HG03460 (cell line): ENCODE results near the gene POT1.
A peak's percentile ranks its signal among the peaks of the same experiment; 100 is the strongest.

ENCODE experiments used
- ATAC-seq: cut with Tn5 transposase; IDR thresholded peaks from one replicate; pipeline ENCODE4 v1.9.1; 2021; ENCODE audit not compliant: unreplicated experiment

Gene POT1

DNA sequence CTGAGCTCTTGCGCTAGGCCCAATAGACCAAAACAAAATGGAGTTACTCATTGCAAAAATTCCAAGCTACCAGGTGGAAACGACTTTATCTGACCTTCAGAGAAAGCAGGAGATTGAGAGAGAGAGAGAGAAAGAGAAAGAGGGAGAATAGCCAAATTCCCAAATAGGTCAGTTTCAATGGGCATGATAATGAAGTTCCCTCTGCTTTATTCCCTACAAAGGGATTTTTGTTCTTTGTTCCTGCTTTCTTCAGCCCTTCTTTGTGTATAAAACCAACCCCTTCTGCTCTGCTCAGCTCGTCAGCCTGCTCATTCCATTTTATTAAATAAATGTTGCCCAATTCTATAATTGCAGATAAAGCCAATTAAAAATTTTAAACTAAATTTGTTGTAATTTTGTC lies 119.0 kb downstream of the POT1 start:
- no peak for ATAC-seq

DNA sequence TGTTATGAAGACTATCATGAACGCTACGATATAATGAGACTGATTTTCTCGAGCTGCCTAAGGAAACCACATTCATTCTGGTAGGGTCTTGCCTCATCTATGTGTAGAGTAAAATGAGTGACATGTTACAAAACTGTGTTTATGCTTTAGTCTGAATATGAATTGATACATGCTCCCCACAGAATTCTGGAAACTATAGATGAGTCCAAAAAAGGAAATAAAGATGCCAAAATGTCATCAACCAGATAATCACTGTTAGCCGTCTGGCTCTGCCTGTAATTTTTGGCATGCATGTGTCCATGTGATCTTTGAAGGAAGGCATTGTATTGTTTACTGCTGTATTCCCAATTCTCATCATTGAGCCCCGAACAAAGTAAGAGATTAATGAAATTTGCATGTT lies 121.4 kb downstream of the POT1 start:
- no peak for ATAC-seq

DNA sequence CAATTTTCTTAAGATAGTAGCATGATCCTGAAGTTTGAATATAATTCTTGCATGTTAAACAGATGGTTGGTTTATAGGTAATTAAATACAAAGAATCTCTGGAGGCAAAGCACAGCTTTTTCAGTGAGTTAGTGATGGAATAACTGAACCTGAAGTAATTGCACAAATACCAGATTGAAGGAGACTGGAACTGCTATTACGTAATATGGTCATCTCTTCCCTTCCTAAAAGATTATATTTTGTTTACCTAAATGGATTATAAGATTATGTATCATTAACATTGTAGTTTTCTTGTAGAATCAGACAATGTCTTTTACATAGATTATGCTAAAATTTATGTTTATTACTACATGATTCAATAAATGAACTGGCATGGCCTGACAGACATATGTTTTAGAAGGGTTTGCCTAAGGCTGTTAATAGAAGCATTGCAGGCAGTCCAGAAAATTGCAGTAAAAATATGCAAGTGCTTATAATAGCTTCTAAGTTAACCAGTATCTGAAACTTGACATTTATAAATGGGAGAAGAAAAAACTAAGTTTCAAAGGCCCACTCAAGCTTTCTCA lies 128.2 kb downstream of the POT1 start:
- ATAC-seq = no peak

GRCh38 chr7:124800386-124800785 lies 129.2 kb downstream of the POT1 start:
- no peak for ATAC-seq

- no peak for ATAC-seq
Measured at GRCh38 chr7:124799448-124799847, 130.2 kb downstream of the POT1 start.

DNA sequence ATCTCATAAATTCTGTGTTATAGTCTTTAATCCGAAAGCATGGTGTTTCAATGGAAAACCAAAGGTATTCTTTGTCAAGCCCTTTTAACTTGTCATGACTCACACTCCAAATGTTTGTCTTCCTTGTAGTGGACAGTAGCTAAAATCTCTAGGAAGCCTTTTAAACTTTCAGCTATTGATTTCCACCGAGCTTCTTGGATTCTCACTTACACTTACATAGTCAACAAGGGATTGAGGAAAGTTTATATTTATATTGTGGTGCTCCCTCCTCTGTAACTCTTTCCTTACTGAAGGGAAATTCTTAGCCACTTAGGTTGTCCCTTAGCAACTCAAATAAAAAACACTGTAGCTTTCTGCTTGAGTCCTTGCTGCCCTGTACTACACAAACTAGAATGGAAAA lies 132.9 kb downstream of the POT1 start:
- ATAC-seq = no peak

- no peak for ATAC-seq
Measured at GRCh38 chr7:124792696-124793095, 136.9 kb downstream of the POT1 start.

DNA sequence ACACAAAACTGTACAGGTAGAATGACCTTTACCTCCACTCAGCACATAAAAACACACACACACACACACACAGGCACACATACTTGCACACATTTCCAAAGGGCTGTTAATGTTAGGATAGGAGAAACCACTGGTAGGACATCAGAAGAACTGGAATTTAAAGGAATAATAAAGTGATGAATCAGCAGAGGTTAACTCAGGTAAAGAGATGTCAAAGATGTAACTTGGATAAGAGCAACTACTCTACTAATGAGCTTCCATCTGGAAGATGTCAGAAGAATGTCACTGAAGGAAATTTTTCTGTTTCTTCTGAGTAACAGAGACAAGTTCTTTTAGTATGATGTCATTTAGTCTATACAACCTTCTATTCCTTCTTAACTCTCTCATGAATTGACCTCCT lies 137.6 kb downstream of the POT1 start:
- no peak for ATAC-seq

DNA sequence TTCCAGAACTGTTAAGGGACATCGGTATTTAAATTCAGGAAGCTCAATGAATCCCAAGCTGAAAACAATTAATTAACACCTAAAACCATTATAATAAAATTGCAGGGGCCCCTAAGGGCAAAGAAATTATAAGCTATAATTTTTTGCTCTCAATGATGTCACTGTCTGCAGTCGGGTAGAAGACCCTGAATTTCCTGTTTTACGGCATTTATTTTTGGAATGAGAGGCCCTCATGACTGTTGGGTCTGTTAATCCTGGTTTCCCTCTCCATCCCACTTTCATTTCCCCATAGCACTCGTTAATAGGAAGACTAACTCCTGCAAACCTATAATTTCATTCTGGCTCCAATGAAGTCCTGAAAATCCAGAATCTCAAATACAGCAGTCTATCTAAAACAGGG lies 138.2 kb downstream of the POT1 start:
- no peak for ATAC-seq

- no peak for ATAC-seq
Measured at GRCh38 chr7:124790645-124791044, 139.0 kb downstream of the POT1 start.

- no peak for ATAC-seq
Measured at GRCh38 chr7:124785994-124786393, 143.6 kb downstream of the POT1 start.

DNA sequence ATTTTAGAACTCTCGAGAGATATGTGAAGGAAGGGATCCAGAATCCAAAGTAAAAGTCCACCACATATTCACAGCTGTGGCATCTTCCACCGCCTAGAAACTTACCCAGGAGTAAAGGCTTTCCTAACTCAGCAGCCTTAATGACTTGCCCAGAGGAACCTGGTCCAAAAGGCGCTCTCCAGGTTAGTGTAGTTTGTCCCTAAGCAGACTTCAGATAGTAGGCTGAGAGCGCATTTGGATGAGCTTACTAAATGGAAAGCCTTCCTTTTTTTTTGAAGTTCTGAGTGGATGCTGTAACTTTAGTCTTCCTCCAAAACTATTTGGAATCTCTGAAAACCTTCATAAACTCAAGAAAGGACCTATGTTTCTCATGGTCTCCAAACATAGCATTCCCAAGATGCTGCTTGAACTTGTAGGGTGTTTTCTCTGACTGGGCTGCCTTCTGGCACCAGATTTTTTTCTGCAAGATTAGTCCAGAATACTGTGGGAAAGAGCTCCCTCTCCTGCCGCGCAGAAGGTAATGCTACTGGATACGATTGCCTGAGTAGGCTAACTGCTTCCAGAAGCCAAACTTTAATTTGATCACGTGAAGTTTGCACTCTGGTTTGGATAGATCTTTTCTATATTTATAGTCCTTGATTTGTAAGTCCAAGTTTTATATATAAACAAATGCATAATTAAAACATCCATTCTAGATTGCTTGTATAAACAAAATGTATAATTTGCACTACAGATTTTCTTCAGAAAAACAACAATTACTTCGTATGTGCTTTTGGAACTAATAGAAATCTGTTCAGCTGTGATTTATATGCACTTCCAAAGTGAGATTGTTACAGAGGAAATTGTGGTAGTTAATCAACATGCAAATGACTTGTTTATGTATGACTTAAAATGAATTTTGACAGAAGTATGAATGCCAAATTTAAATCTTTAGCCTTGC lies 144.5 kb downstream of the POT1 start:
- peak; percentile 81 for ATAC-seq

- ATAC-seq = no peak
Measured at GRCh38 chr7:124783271-124783670, 146.4 kb downstream of the POT1 start.

GRCh38 chr7:124781907-124782734 lies 147.5 kb downstream of the POT1 start:
- ATAC-seq = no peak

DNA sequence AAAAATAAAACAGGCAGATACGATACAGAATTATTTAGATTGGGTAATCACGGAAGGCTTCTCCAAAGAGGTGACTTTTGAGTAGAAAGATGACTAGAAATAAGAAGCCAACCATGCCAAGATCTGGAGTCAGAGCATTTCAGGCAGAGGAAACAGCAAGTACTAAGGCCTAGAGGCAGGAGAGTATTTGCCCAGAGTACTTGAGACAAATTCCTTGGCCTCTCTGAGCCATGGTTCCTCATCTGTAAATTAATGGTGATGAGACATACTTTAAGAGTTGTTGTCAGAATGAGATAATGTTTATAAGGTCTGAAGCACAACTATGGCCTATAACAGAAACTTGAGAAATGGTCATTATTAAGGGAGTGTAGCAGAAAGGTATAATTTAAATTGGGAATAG lies 148.2 kb downstream of the POT1 start:
- no peak for ATAC-seq

GRCh38 chr7:124780608-124781007 lies 149.0 kb downstream of the POT1 start:
- no peak for ATAC-seq

DNA sequence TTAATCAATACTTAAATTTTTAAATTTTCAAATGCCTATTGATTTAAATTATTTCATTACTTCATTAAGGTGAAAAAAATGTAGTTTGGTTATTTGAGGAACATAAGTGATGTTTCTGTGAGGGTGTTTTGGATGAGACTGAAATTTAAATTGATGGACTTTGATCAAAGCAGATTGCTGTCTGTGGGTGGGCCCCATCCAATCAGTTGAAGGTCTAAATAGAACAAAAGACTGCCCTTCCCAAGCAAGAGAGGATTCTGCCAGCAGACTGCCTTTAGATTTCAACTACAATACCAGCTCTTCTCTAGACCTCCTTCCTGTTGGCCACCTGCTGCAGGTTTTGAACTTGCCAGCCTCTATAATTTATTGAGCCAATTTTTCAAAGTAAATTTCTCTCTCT lies 149.6 kb downstream of the POT1 start:
- ATAC-seq = no peak

DNA sequence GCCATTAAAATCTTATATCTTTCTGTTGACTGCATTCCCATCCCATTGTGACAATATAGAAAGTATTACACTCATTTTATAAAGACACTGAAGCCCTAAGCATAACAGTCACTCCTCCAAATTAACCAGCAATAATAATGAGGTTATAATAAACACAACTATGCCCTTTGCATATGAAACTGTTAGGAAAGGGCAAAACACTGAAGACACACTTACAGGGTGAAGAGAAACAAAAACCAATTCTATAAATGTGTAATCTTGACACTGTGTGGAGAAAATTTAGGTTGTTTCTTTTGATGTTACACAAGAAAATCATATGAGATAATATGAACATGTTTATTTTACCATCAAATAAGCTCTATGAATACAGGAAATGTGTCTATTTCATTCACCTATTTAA lies 150.0 kb downstream of the POT1 start:
- ATAC-seq = no peak

GRCh38 chr7:124779194-124779593 lies 150.4 kb downstream of the POT1 start:
- no peak for ATAC-seq

DNA sequence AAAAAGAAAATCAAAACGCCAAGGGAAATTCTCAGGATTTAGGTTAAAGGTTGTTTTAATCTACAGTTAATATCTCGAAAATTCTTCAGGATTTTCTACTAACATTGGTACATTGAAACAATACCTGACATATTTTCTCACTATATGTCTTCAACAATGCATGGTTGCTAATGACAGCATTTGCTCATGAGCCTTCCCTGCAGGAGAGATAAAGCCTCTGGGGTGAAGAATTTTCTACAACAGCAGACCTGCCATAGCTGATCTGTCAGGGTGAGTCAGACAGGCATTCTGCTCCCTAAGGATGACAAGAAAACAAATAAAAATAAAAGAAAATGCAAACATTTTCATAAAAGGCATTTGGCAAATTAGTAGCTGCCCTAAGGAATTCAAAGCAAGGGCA lies 152.4 kb downstream of the POT1 start:
- ATAC-seq = no peak

- no peak for ATAC-seq
Measured at GRCh38 chr7:124776153-124776552, 153.5 kb downstream of the POT1 start.

GRCh38 chr7:124775422-124775821 lies 154.2 kb downstream of the POT1 start:
- ATAC-seq = no peak
